ENCODE measurements around the gene LARP4.

LARP4 gene

DNA sequence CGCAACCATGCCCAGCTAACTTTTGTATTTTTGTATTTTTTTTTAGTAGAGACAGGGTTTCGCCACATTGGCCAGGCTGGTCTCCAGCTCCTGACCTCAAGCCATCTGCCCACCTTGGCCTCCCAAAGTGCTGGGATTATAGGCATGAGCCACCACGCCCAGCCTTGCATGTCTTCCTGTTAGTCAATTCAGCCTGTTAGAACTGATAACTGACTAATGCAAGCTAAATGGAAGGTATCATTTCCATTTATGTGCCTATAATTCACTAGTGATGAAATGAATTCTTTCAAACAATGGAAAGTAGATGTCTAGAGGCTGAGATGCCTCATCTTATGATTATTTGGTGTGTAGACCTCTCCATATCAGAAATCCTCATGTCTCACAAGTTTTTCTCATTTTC is 66.8 kb downstream of the LARP4 start:
- no peaks in the 10 kb centered on the region for H3K9me3 ChIP-seq (ENCODE audit: insufficient read depth, low read length)
- no peak overlapping the region for H3K4me2 ChIP-seq (ENCODE audit: low read depth, low read length, poor library complexity, severe bottlenecking)
- H3K4me3 ChIP-seq (ENCODE audit: insufficient read depth, low read length, poor library complexity, severe bottlenecking): no peak overlapping the region
- no peaks in the 10 kb centered on the region for H3F3A ChIP-seq (ENCODE audit: insufficient read depth)
- no peaks in the 10 kb centered on the region for H3K9me2 ChIP-seq (replicated peaks; ENCODE audit: insufficient read depth, low read length)
- no peak overlapping the region for H2AFZ ChIP-seq (ENCODE audit: low read depth, low read length, severe bottlenecking)
- no peaks in the 10 kb centered on the region for H3K27me3 ChIP-seq (ENCODE audit: low read length)
- H3K9ac ChIP-seq (ENCODE audit: low read length): no peak overlapping the region
- no peaks in the 10 kb centered on the region for H3K79me2 ChIP-seq (ENCODE audit: insufficient read depth, low read length)
- no peaks in the 10 kb centered on the region for H4K20me1 ChIP-seq (ENCODE audit: low read depth, low read length)
- no peak for TF ChIP-seq EZH2phosphoT487 (conservative IDR thresholded peaks at IDR 0.05; ENCODE audit: low read length)
- TF ChIP-seq, protein P1, sequence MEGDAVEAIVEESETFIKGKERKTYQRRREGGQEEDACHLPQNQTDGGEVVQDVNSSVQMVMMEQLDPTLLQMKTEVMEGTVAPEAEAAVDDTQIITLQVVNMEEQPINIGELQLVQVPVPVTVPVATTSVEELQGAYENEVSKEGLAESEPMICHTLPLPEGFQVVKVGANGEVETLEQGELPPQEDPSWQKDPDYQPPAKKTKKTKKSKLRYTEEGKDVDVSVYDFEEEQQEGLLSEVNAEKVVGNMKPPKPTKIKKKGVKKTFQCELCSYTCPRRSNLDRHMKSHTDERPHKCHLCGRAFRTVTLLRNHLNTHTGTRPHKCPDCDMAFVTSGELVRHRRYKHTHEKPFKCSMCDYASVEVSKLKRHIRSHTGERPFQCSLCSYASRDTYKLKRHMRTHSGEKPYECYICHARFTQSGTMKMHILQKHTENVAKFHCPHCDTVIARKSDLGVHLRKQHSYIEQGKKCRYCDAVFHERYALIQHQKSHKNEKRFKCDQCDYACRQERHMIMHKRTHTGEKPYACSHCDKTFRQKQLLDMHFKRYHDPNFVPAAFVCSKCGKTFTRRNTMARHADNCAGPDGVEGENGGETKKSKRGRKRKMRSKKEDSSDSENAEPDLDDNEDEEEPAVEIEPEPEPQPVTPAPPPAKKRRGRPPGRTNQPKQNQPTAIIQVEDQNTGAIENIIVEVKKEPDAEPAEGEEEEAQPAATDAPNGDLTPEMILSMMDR (IDR thresholded peaks at IDR 0.05; ENCODE audit: insufficient read depth, low read length, poor library complexity, severe bottlenecking): no peak
- H3K36me3 ChIP-seq (ENCODE audit: low read length): peaks cover 22% of the 10 kb centered on the region
- no peak overlapping the region for H3K27ac ChIP-seq (ENCODE audit: low read depth, low read length)

DNA sequence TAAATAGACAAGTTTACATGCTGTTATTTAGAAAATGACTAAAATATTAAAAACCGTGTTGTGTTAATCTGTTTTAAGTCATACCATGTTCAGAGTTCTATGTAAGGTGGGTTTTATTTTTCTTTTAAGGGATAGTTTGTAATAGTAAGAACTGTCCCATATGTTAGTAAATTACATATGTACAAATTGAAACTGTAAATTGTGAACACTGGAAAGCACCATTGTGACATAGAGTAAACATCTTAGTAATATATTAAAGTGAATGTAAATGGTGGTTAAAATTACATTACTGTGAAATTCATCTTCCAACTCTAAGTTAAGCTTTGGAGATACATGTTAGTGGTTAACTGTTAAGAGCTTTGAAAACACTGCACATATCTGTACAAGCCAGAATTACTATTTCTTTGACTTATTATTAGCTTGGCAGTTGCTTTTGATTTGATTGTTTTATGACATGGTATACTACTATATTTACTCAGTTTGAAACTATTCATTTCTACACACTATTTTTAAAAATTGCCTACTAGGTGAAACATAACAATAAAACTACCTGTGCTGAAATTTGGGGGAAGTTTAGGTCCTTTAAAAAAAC is 76.7 kb downstream of the LARP4 start:
- H3K27me3 ChIP-seq (ENCODE audit: low read length): no peaks in the 10 kb centered on the region
- no peaks in the 10 kb centered on the region for H4K20me1 ChIP-seq (ENCODE audit: low read depth, low read length)
- H3K9me3 ChIP-seq (ENCODE audit: insufficient read depth, low read length): no peaks in the 10 kb centered on the region
- no peaks in the 10 kb centered on the region for H3K9me2 ChIP-seq (replicated peaks; ENCODE audit: insufficient read depth, low read length)
- no peaks in the 10 kb centered on the region for H3K79me2 ChIP-seq (ENCODE audit: insufficient read depth, low read length)
- H2AFZ ChIP-seq (ENCODE audit: low read depth, low read length, severe bottlenecking): no peak overlapping the region
- H3K36me3 ChIP-seq (ENCODE audit: low read length): peaks cover 39% of the 10 kb centered on the region
- H3F3A ChIP-seq (ENCODE audit: insufficient read depth): no peaks in the 10 kb centered on the region; the same call in 1 of the 2 replicates
- no peak overlapping the region for H3K9ac ChIP-seq (ENCODE audit: low read length)
- H3K4me2 ChIP-seq (ENCODE audit: low read depth, low read length, poor library complexity, severe bottlenecking): no peak overlapping the region
- H3K4me3 ChIP-seq (ENCODE audit: insufficient read depth, low read length, poor library complexity, severe bottlenecking): no peak overlapping the region
- TF ChIP-seq, protein P1 (IDR thresholded peaks at IDR 0.05; ENCODE audit: insufficient read depth, low read length, poor library complexity, severe bottlenecking): no peak
- TF ChIP-seq EZH2phosphoT487 (conservative IDR thresholded peaks at IDR 0.05; ENCODE audit: low read length): no peak
- H3K27ac ChIP-seq (ENCODE audit: low read depth, low read length): no peak overlapping the region

DNA sequence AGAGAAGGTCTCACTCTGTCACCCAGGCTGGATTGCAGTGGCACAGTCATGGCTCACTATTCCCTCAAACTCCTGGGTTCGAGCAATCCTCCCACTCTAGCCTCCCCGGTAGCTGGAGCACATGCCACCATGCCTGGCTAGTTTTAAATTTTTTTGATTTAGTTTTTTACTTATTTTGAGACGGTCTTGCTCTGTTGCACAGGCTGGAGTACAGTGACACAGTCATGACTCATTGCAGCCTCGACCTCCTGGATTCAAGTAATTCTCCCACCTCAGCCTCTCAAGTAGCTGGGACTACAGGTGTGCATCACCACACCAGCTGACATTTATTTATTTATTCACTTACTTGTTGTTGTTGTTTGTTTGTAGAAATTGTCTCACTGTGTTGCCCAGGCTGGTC is 81.9 kb downstream of the LARP4 start:
- Histone ChIP-seq H3K9ac (ENCODE audit: low read length) (no peak overlapping the region), H3K27ac (ENCODE audit: low read depth, low read length) (no peak overlapping the region), H3K4me2 (ENCODE audit: low read depth, low read length, poor library complexity, severe bottlenecking) (no peak overlapping the region), H2AFZ (ENCODE audit: low read depth, low read length, severe bottlenecking) (no peak overlapping the region), H3F3A (ENCODE audit: insufficient read depth) (no peaks in the 10 kb centered on the region; the same call in 1 of the 2 replicates), H3K9me2 (replicated peaks; ENCODE audit: insufficient read depth, low read length) (no peaks in the 10 kb centered on the region), H3K4me3 (ENCODE audit: insufficient read depth, low read length, poor library complexity, severe bottlenecking) (no peak overlapping the region), H3K9me3 (ENCODE audit: insufficient read depth, low read length) (no peaks in the 10 kb centered on the region), H3K79me2 (ENCODE audit: insufficient read depth, low read length) (no peaks in the 10 kb centered on the region), H3K36me3 (ENCODE audit: low read length) (peaks cover 9% of the 10 kb centered on the region; the same call in 1 of the 2 replicates), H4K20me1 (ENCODE audit: low read depth, low read length) (no peaks in the 10 kb centered on the region), H3K27me3 (ENCODE audit: low read length) (no peaks in the 10 kb centered on the region)
- no peak for TF ChIP-seq EZH2phosphoT487 (conservative IDR thresholded peaks at IDR 0.05; ENCODE audit: low read length)
- TF ChIP-seq, protein P1 (IDR thresholded peaks at IDR 0.05; ENCODE audit: insufficient read depth, low read length, poor library complexity, severe bottlenecking): no peak

Data from SU-DHL-6 (cell line).